Neural cell (in vitro differentiated cells): ENCODE results near the gene CPNE6. TPM values are rescaled to one million over a fixed set of nuclear protein-coding genes. Genes with fewer than 3 reads are reported as not detected.

Experiments used
- H2AFZ ChIP-seq: fragments of 200-600, 300-800 bp; sonication (generic), shearing (Covaris generic); 2 replicates; pipeline ENCODE4 v1.6.0; 2014; ENCODE audit warnings: low read depth, mild to moderate bottlenecking, antibody characterized with exemption, low read length, moderate library complexity
- H3F3A ChIP-seq: fragments of 200-600 bp; shearing (Covaris generic); 2 replicates; pipeline ENCODE4 v1.6.1; 2016; ENCODE audit warnings: mild to moderate bottlenecking, moderate library complexity, mixed read lengths, antibody characterized with exemption, low read length; ENCODE audit not compliant: insufficient read depth, poor library complexity, severe bottlenecking
- H3K27ac ChIP-seq: fragments of 200-600, 300-800 bp; sonication (generic), shearing (Covaris generic); 2 replicates; pipeline ENCODE4 v1.5.1; 2014; ENCODE audit warnings: mild to moderate bottlenecking, low read length, moderate library complexity
- H3K27me3 ChIP-seq: fragments of 300-800, 200-600 bp; sonication (generic), shearing (Covaris generic); 2 replicates; pipeline ENCODE4 v1.6.0; 2014; ENCODE audit warnings: mild to moderate bottlenecking, low read depth, low read length, moderate library complexity; ENCODE audit not compliant: insufficient read depth
- H3K36me3 ChIP-seq: fragments of 300-800, 200-600 bp; sonication (generic), shearing (Covaris generic); 2 replicates; pipeline ENCODE4 v1.5.1; 2014; ENCODE audit warnings: mild to moderate bottlenecking, antibody characterized with exemption, low read length, moderate library complexity; ENCODE audit not compliant: insufficient read depth
- H3K4me2 ChIP-seq: fragments of 300-800, 200-600 bp; sonication (generic), shearing (Covaris generic); 2 replicates; pipeline ENCODE4 v1.6.0; 2014; ENCODE audit warnings: mild to moderate bottlenecking, low read length
- H3K4me3 ChIP-seq: fragments of 300-800, 200-600 bp; sonication (generic), shearing (Covaris generic); 2 replicates; pipeline ENCODE4 v1.5.1; 2014; ENCODE audit warnings: mild to moderate bottlenecking, low read length, moderate library complexity
- H3K79me2 ChIP-seq: fragments of 200-600 bp; shearing (Covaris generic); replicated peaks from 2 replicates; pipeline ENCODE4 v1.6.0; 2014; ENCODE audit warnings: mild to moderate bottlenecking, low read length, moderate library complexity; ENCODE audit not compliant: insufficient read depth
- H3K9ac ChIP-seq: fragments of 300-800, 200-600 bp; sonication (generic), shearing (Covaris generic); 2 replicates; pipeline ENCODE4 v1.6.1; 2016; ENCODE audit warnings: mild to moderate bottlenecking, low read length, mixed read lengths
- H3K9me2 ChIP-seq: fragments of 200-600 bp; shearing (Covaris generic); 2 replicates; pipeline ENCODE4 v1.6.1; 2016; ENCODE audit warnings: mild to moderate bottlenecking, low read length, mixed read lengths; ENCODE audit not compliant: insufficient read depth
- H3K9me3 ChIP-seq: fragments of 200-600, 300-800 bp; sonication (generic), shearing (Covaris generic); 2 replicates; pipeline ENCODE4 v1.6.1; 2016; ENCODE audit warnings: mild to moderate bottlenecking, mixed run types, low read length, moderate library complexity, mixed read lengths
- H4K20me1 ChIP-seq: fragments of 200-600 bp; shearing (Covaris generic); 2 replicates; pipeline ENCODE4 v1.6.1; 2016; ENCODE audit warnings: mild to moderate bottlenecking, mixed run types; ENCODE audit not compliant: insufficient read depth
- EP300 ChIP-seq: fragments of 450-650 bp; conservative IDR thresholded peaks from 2 replicates; pipeline ENCODE4 v1.6.1; 2014; ENCODE audit warnings: antibody characterized with exemption, mild to moderate bottlenecking, moderate library complexity; ENCODE audit not compliant: poor library complexity, severe bottlenecking
- EZH2 ChIP-seq: fragments of 200-600, 300-800 bp; shearing (Covaris generic), sonication (generic); IDR thresholded peaks from 2 replicates; pipeline ENCODE4 v1.6.1; 2014; ENCODE audit warnings: antibody characterized with exemption, low read length, borderline replicate concordance, mild to moderate bottlenecking; ENCODE audit not compliant: insufficient read depth, poor library complexity, severe bottlenecking
- MXI1 ChIP-seq: fragments of 450-650 bp; conservative IDR thresholded peaks from 2 replicates; pipeline ENCODE4 v1.6.1; 2014; ENCODE audit warnings: antibody characterized with exemption, mild to moderate bottlenecking; ENCODE audit not compliant: poor library complexity, severe bottlenecking
- POLR2AphosphoS5 ChIP-seq: IDR thresholded peaks from 2 replicates; pipeline ENCODE4 v1.6.1; 2012
- RAD21 ChIP-seq: fragments of 450-650 bp; conservative IDR thresholded peaks from 2 replicates; pipeline ENCODE4 v1.6.1; 2014; ENCODE audit warnings: antibody characterized with exemption, mild to moderate bottlenecking, moderate library complexity
- SMC3 ChIP-seq: fragments of 450-650 bp; conservative IDR thresholded peaks from 2 replicates; pipeline ENCODE4 v1.6.1; 2014; ENCODE audit warnings: antibody characterized with exemption, mild to moderate bottlenecking, moderate library complexity; ENCODE audit not compliant: poor library complexity
- TAF1 ChIP-seq: IDR thresholded peaks from 2 replicates; pipeline ENCODE4 v1.6.1; 2012; ENCODE audit warnings: low read depth
- polyA plus RNA-seq: library from polyadenylated mRNA; depleted of rRNA; stranded (reverse); fragments of >200 nt; gene quantifications from 2 replicates; pipeline ENCODE4 v1.2.3, GENCODE V29; 2014
- TF ChIP-seq, protein P1 (sequence below): fragments of 450-650 bp; IDR thresholded peaks from 2 replicates; pipeline ENCODE4 v1.5.1; 2014; ENCODE audit warnings: antibody characterized with exemption, mild to moderate bottlenecking, moderate library complexity; ENCODE audit not compliant: poor library complexity, severe bottlenecking
- TF ChIP-seq, protein P2 (sequence below): IDR thresholded peaks from 2 replicates; pipeline ENCODE4 v1.6.1; 2012; ENCODE audit warnings: borderline replicate concordance

The CPNE6 gene
- polyA plus RNA-seq, 1 donor from 2014 or later: 4.1 TPM

DNA sequence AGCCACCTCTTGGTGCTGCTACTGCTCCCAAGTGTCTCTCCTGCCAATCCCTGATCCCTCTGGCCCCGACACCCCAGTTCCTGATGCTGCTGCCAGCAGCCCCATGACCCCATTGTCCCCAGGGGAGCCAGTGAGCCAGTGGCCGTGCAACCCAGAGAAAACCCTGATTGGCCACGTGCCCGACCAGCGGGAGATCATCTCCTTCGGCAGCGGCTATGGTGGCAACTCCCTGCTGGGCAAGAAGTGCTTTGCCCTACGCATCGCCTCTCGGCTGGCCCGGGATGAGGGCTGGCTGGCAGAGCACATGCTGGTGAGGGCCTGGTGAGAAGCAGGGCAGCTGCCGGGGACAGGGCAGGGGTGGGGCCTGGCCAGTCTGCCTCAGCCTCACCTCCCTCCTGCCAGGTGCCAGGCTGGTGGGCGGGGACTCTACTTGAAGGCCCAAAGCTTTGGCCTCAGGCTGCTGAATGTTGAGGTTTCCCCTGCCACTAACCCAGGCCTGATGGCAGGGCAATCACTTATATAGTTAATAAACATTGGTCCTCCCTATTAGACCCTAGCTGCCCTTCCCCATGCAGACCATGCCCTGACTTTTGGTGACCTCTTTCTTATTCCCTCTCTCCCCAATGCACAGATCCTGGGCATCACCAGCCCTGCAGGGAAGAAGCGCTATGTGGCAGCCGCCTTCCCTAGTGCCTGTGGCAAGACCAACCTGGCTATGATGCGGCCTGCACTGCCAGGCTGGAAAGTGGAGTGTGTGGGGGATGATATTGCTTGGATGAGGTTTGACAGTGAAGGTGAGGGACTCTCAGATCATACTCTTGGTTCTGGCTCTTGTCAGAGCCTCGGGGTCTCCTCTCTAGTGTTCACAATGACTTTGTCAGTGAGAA, 27.8 kb downstream of the CPNE6 start:
- Histone ChIP-seq H3F3A (no peaks in the 10 kb centered on the region), H3K79me2 (no peaks in the 10 kb centered on the region), H2AFZ (no peak overlapping the region), H3K9me2 (no peaks in the 10 kb centered on the region), H3K9me3 (no peaks in the 10 kb centered on the region), H3K4me2 (no peak overlapping the region), H3K4me3 (no peak overlapping the region), H3K9ac (no peak overlapping the region), H3K27me3 (peaks cover 10% of the 10 kb centered on the region), H3K36me3 (no peaks in the 10 kb centered on the region), H3K27ac (no peak overlapping the region), H4K20me1 (no peaks in the 10 kb centered on the region)
- TF ChIP-seq EZH2 (no peak), TAF1 (no peak), EP300 (no peak), MXI1 (no peak), SMC3 (no peak), RAD21 (no peak), POLR2AphosphoS5 (no peak)
- TF ChIP-seq, protein P1, sequence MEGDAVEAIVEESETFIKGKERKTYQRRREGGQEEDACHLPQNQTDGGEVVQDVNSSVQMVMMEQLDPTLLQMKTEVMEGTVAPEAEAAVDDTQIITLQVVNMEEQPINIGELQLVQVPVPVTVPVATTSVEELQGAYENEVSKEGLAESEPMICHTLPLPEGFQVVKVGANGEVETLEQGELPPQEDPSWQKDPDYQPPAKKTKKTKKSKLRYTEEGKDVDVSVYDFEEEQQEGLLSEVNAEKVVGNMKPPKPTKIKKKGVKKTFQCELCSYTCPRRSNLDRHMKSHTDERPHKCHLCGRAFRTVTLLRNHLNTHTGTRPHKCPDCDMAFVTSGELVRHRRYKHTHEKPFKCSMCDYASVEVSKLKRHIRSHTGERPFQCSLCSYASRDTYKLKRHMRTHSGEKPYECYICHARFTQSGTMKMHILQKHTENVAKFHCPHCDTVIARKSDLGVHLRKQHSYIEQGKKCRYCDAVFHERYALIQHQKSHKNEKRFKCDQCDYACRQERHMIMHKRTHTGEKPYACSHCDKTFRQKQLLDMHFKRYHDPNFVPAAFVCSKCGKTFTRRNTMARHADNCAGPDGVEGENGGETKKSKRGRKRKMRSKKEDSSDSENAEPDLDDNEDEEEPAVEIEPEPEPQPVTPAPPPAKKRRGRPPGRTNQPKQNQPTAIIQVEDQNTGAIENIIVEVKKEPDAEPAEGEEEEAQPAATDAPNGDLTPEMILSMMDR: no peak
- TF ChIP-seq, protein P2, sequence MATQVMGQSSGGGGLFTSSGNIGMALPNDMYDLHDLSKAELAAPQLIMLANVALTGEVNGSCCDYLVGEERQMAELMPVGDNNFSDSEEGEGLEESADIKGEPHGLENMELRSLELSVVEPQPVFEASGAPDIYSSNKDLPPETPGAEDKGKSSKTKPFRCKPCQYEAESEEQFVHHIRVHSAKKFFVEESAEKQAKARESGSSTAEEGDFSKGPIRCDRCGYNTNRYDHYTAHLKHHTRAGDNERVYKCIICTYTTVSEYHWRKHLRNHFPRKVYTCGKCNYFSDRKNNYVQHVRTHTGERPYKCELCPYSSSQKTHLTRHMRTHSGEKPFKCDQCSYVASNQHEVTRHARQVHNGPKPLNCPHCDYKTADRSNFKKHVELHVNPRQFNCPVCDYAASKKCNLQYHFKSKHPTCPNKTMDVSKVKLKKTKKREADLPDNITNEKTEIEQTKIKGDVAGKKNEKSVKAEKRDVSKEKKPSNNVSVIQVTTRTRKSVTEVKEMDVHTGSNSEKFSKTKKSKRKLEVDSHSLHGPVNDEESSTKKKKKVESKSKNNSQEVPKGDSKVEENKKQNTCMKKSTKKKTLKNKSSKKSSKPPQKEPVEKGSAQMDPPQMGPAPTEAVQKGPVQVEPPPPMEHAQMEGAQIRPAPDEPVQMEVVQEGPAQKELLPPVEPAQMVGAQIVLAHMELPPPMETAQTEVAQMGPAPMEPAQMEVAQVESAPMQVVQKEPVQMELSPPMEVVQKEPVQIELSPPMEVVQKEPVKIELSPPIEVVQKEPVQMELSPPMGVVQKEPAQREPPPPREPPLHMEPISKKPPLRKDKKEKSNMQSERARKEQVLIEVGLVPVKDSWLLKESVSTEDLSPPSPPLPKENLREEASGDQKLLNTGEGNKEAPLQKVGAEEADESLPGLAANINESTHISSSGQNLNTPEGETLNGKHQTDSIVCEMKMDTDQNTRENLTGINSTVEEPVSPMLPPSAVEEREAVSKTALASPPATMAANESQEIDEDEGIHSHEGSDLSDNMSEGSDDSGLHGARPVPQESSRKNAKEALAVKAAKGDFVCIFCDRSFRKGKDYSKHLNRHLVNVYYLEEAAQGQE: no peak

DNA sequence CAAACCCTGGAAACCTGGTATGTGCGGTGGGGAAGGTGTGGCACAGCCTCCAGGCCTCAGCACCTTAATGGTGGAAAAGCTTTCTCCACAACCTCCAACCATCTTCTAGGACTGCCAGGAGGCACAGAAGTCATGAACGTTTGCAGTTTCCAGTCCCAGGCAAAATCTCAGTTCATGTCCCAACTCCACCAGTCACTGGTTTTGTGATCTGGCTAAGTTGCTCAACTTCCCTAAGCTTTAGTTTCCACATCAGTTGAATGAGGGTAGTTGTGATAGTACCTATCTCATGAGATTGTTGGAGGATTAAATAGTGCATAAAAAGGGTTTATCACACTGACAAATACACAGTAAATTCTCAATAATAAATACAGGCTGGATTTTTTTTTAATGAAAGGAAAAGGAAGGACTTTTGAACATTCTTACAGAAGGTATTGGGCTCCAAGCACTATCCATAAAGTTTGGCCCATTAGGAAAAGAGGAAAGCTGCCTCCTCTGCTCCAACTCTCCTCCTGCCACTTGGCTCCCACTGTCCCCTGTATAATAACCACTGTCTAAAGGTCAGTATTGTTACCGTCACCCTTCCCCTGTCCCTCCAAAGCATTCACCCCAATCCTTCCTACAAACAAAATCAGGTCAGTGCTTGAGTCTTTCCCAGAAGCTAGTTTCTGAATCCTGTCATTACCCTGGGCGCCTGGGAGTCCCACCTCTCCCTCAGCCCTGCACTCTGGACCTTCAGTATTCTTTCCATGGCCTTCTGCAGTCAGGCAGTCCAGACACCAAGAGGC, 29.0 kb downstream of the CPNE6 start:
- H4K20me1 ChIP-seq: no peaks in the 10 kb centered on the region
- H3K27me3 ChIP-seq: no peaks in the 10 kb centered on the region
- H2AFZ ChIP-seq: no peak overlapping the region
- H3K9me3 ChIP-seq: no peaks in the 10 kb centered on the region
- no peak overlapping the region for H3K4me3 ChIP-seq
- H3K36me3 ChIP-seq: no peaks in the 10 kb centered on the region
- H3K9me2 ChIP-seq: no peaks in the 10 kb centered on the region
- TF ChIP-seq EP300 (no peak), EZH2 (no peak), TAF1 (no peak), SMC3 (no peak), RAD21 (no peak), MXI1 (no peak), POLR2AphosphoS5 (no peak)
- TF ChIP-seq, protein P1: no peak
- TF ChIP-seq, protein P2: no peak
- H3K79me2 ChIP-seq: no peaks in the 10 kb centered on the region
- H3K9ac ChIP-seq: no peak overlapping the region
- H3F3A ChIP-seq: no peaks in the 10 kb centered on the region
- no peak overlapping the region for H3K4me2 ChIP-seq
- no peak overlapping the region for H3K27ac ChIP-seq
